ENCODE results near the gene KLF4.

KLF4 gene

DNA sequence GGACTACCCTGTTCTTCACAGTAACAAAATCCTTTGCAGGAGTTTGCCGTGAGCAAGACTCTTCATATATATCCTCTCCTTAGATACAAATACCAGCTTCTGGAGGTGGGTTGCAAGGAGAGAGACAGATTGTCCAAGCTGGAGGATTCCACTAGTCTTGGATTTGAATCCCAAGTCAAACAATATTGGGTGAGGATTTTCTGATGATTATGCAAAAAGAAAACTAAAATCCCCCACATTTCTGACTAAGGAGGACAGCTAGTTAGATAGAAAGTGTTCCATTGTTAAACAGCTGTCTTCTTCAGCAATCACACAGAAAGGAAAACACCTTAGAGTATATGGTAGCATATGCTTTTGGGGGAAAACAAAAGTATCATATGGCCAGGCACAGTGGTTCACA is 54.2 kb downstream of the KLF4 start:
- DNase-seq (ENCODE audit: insufficient read length, low spot score) (no peak), FAIRE-seq (no peak)
- TF ChIP-seq SPI1 (IDR thresholded peaks at IDR 0.05; ENCODE audit: low read depth, low read length) = no peak
- no peak for TF ChIP-seq POU2F2 (IDR thresholded peaks at IDR 0.05; ENCODE audit: low read depth, low read length)
- TF ChIP-seq POLR2A (IDR thresholded peaks at IDR 0.05; ENCODE audit: low read depth, low read length) = no peak
- no peak for TF ChIP-seq PAX5 (IDR thresholded peaks at IDR 0.05; ENCODE audit: insufficient read depth, low read length, severe bottlenecking)
- TF ChIP-seq TAF1 (IDR thresholded peaks at IDR 0.05; ENCODE audit: low read depth, low read length) = no peak
- TF ChIP-seq POLR2AphosphoS5 (IDR thresholded peaks at IDR 0.05; ENCODE audit: low read depth, low read length) = no peak

Measured in GM12891 (cell line).